GM18505 (cell line): ENCODE measurements around the gene RPS5.
"Not testable (repeated sequence)": the region's sequence is repeated elsewhere in the genome, so short reads cannot be mapped to it uniquely, and the experiment has no call there.

ENCODE experiments used
- ATAC-seq: cut with Tn5 transposase; IDR thresholded peaks from one replicate; pipeline ENCODE4 v1.9.1; 2021; ENCODE audit not compliant: unreplicated experiment
- POLR2A ChIP-seq: IDR thresholded peaks from 4 replicates; pipeline ENCODE4 v1.6.1; 2011; ENCODE audit warnings: borderline replicate concordance; ENCODE audit not compliant: insufficient read depth, insufficient read length; ENCODE audit errors: extremely low read depth

Gene RPS5

DNA sequence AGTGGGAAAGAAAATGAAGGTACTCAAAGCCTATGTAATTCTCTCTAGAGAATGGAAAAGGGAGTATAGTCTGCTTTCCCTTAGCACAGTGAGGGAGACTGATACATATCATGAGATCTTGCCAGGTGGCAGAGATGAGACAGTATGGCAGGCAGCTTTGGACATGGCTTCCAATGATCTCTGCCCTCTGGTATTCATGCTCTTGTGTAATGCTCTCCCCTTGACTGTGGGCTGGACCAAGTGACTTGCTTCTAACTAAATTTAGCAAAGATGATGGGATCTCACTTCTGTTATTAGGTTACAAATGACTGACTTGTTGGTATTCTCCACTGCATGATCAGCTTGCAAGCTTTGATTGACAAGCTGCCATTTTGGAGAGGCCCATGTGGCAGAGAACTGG, 42.7 kb downstream of the RPS5 start:
- TF ChIP-seq POLR2A: no peak
- ATAC-seq: no peak

DNA sequence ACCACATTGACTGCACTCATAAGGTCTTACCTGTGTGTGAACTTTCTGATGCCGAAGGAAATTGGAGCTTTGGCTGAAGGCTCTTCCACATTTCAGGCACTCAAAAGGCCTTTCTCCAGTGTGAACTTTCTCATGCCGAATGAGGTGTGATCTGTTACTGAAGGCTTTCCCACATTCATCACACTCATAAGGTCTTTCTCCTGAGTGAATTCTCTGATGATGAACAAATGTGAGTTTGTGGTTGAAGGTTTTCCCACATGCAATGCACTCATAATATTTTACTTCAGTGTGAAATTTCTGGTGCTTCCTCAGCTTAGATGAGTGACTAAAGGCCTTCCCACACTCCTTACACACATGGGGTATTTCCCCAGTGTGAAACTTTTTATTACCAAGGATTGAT, 47.1 kb downstream of the RPS5 start:
- no peak for TF ChIP-seq POLR2A
- no peak for ATAC-seq

DNA sequence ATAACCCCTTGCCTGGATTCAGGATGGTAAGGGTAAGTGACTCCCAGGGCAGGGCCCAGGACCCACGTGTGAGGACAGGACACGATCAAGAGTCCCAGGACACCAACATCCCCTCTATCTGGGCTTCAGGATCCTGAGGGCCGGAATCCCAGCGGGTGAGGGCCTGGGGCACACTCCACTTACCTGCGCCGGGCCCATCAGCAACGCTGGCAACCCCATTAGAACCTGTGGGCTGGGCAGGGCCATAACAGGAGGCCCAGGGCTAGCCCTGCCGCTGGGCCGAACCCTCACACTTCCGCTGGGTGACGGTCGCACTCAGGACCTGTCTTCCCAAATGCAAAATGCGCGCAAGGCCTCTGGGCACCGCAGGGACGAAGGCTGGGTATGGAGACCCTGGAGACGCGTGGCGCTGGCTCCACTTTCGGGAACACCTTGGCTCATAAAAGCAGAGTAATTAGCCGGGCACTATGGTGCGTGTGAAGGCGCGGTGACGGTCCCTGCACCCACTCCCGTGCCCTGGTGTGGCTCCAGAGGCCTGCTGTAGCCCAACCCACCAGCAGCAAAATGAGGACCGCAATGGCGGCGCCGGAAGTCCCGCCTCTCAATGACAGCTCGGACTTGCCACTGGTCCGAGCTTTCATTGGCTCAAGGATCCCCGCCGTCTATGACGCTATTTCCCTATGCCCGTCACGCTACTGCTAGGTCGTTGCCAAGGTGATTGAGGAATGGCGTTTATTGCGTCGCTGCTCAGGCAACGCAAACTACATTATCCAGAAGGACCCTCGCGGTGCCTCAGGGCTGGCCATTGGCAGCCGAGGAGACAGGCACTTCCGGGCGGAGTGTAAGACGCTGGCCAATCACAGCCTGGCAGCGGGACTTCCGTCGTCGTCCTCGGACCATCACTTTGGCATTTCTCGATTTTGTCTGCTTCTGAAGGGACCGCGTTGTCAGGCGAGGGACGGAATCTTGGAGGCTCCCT, 52.8 kb downstream of the RPS5 start, which contains the start of gene ZNF132:
ZNF132 (minus strand) TSS at position 578 of the 979 bp plus-strand sequence; CDS start at position 246, 332 bp downstream.
- peak; percentile 95 for ATAC-seq
- TF ChIP-seq POLR2A: peak; percentile 71

DNA sequence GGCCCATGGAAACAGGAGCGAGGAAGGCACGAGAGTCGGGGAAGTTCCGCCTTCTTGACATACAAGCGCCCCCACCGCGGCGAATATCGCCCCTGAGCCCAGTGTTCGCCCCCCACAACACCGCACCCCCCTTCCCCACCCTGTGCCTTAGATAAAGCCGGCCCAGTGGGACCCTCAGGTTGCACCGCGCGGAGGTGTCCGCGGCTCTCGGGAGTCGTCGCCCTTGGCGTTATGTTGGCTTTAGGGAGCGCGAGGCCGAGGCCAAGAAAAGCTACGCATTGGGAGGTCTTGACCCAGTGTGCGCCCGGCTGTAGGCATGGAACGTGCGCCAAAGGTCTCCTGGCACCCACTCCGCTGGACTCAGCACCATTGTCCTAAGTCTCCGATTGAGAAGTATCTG, 53.5 kb downstream of the RPS5 start:
- ATAC-seq: no peak
- no peak for TF ChIP-seq POLR2A

DNA sequence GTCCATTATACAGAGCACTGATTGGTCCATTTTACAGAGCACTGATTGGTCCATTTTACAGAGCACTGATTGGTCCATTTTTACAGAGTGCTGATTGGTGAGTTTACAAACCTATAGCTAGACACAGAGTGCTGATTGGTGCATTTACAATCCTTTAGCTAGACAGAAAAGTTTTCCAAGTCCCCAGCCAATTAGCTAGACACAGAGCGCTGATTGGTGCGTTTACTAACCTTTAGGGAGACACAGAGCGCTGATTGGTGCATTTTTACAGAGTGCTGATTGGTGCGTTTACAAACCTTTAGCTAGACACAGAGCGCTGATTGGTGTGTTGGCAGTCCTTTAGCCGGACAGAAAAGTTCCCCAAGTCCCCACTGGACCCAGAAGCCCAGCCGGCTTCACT, 55.9 kb downstream of the RPS5 start:
- not testable (repeated sequence) for ATAC-seq
